WERI-Rb-1 (cell line): ENCODE data around the gene MACROD2.

Source experiments
- DNase-seq: peaks from one replicate; pipeline ENCODE4 v3.0.0-alpha.2; 2020
- H3K27ac ChIP-seq: fragments of 250-450 bp; sonication (Bioruptor Pico); 2 replicates; pipeline ENCODE4 v1.5.1; 2020; ENCODE audit warnings: mild to moderate bottlenecking, moderate library complexity
- H3K27me3 ChIP-seq: fragments of 250-450 bp; sonication (Bioruptor Pico); 2 replicates; pipeline ENCODE4 v1.5.1; 2021; ENCODE audit warnings: mild to moderate bottlenecking, low read depth, moderate library complexity; ENCODE audit not compliant: insufficient read depth, severe bottlenecking
- H3K36me3 ChIP-seq: fragments of 250-450 bp; sonication (Bioruptor Pico); 2 replicates; pipeline ENCODE4 v1.5.1; 2020; ENCODE audit warnings: mild to moderate bottlenecking, moderate library complexity
- H3K4me3 ChIP-seq: 2 replicates; pipeline ENCODE4 v1.5.1; 2011; ENCODE audit warnings: low read depth, mild to moderate bottlenecking, control low read depth, low read length
- H3K9me3 ChIP-seq: fragments of 250-450 bp; sonication (Bioruptor Pico); 2 replicates; pipeline ENCODE4 v1.5.1; 2021; ENCODE audit warnings: mild to moderate bottlenecking, moderate library complexity; ENCODE audit not compliant: severe bottlenecking
- TF ChIP-seq, protein P1 (sequence below): IDR thresholded peaks from 2 replicates; pipeline ENCODE4 v1.5.1; 2011; ENCODE audit warnings: low read depth, mild to moderate bottlenecking, control low read depth, inconsistent platforms, low read length

The MACROD2 gene

DNA sequence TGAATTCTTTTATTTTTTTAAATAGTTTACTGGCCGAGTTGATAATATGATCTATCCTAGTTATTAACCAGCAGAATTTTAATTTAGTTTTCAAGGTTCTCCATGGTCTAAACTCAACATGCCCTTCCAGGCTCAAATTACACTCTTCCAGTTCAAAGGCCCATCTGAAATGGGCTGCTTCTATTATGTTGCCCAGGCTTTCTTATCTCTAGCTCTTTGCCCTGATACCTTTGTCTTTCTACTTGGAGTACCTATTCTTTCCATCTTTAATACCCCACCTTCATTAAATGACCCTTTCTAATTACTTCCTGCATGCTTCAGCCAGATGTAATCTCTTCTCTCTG is 883.3 kb downstream of the MACROD2 start:
- no peaks in the 10 kb centered on the region for H3K36me3 ChIP-seq
- no peak for DNase-seq
- H3K9me3 ChIP-seq, result no peaks in the 10 kb centered on the region
- TF ChIP-seq, protein P1, sequence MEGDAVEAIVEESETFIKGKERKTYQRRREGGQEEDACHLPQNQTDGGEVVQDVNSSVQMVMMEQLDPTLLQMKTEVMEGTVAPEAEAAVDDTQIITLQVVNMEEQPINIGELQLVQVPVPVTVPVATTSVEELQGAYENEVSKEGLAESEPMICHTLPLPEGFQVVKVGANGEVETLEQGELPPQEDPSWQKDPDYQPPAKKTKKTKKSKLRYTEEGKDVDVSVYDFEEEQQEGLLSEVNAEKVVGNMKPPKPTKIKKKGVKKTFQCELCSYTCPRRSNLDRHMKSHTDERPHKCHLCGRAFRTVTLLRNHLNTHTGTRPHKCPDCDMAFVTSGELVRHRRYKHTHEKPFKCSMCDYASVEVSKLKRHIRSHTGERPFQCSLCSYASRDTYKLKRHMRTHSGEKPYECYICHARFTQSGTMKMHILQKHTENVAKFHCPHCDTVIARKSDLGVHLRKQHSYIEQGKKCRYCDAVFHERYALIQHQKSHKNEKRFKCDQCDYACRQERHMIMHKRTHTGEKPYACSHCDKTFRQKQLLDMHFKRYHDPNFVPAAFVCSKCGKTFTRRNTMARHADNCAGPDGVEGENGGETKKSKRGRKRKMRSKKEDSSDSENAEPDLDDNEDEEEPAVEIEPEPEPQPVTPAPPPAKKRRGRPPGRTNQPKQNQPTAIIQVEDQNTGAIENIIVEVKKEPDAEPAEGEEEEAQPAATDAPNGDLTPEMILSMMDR, result no peak
- no peak overlapping the region for H3K27ac ChIP-seq
- H3K4me3 ChIP-seq, result no peak overlapping the region
- no peaks in the 10 kb centered on the region for H3K27me3 ChIP-seq

DNA sequence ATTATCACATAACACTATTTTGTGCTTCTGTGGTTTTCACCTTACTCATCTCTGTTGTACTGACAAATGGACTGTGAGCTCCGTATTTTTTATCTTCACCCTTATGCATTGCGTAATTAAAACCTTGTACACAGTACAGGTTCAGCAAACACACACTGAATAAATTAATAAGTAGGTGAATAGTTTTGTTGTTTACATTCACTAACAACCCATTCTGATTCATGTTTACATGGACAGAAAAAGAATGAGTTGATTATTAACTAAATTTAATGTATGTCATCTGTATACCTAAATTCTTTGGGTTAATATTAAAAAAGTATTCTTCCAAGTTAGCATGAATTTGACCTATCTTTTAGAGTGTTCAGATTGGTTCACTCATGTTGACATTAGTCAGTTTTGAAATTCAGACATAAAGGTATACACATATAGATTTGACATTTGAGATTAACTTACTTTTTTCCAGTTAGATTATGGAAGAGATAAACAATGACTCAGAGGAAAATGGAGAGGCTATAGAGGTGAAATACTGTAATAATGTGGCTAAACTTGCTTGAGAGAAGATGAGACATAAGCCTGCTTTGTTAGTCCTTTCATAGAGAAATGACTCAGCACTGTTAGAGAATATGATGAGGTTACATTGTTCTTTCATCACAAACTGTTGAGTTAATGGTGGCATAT is 883.8 kb downstream of the MACROD2 start:
- H3K4me3 ChIP-seq, result no peak overlapping the region
- H3K36me3 ChIP-seq, result no peaks in the 10 kb centered on the region
- H3K9me3 ChIP-seq, result no peaks in the 10 kb centered on the region
- H3K27ac ChIP-seq, result no peak overlapping the region
- H3K27me3 ChIP-seq, result no peaks in the 10 kb centered on the region
- TF ChIP-seq, protein P1, result no peak
- no peak for DNase-seq

DNA sequence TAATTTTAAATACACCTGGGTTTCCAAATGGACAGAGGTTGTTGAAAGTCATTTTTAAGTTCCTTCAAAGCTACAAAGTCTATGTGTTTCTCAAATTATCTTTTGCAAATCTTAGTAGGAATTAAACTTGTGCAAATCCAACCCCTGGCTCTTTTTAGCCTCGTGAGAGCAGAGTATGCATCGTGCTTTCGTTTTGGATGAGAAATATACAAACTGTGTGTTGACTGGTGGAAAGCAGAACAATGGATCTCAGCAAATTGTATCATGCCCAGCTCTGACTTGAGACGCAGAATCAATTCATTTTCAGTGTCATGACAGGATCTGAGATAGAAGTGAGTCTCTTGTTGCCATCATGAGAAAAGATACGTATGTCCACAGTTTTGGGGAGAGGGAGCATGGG is 884.5 kb downstream of the MACROD2 start:
- H3K36me3 ChIP-seq, result no peaks in the 10 kb centered on the region
- no peaks in the 10 kb centered on the region for H3K27me3 ChIP-seq
- DNase-seq, result no peak
- H3K4me3 ChIP-seq, result no peak overlapping the region
- TF ChIP-seq, protein P1, result no peak
- H3K27ac ChIP-seq, result no peak overlapping the region
- no peaks in the 10 kb centered on the region for H3K9me3 ChIP-seq

DNA sequence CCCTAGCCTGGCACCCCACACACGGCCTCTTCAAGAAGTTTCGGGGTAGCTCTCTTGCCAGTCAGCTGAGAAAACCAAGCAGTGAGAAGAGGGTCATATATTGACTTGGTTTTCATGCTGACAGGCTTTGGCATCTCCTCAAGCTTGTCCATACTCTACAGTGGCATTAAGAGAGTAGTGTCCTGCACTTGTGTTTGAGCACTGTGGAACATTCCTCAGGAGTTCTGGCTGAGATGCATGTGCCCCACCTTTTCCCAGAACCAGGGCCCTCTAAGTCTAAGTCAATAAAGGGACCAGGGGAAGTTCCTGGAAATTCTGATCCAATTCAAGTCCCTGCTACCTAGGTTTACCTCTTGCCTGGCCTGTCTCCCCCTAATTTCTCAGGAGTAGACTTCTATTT is 886.2 kb downstream of the MACROD2 start:
- H3K27me3 ChIP-seq, result no peaks in the 10 kb centered on the region
- H3K4me3 ChIP-seq, result no peak overlapping the region
- no peak overlapping the region for H3K27ac ChIP-seq
- TF ChIP-seq, protein P1, result no peak
- H3K9me3 ChIP-seq, result no peaks in the 10 kb centered on the region
- no peak for DNase-seq
- H3K36me3 ChIP-seq, result no peaks in the 10 kb centered on the region

DNA sequence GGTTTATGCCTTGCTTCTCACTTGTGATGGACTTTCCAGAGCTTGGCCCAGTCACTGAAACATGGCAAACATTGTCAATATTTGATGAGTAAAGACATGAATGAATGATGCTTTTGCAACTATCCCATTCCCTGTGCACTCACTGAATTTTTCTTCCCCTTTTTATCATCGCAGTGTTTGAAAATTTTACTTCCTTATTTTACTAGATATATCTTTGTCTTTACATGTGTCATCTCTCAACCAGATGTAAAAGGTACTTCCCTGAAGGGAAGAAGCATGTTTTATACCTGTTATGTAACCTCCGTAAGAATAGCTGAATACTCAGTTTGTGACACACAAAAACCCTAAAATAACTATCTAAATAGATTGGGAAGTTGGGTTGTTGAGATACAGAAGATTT is 886.8 kb downstream of the MACROD2 start:
- Histone ChIP-seq H3K27ac (no peak overlapping the region), H3K36me3 (no peaks in the 10 kb centered on the region), H3K9me3 (no peaks in the 10 kb centered on the region), H3K4me3 (no peak overlapping the region), H3K27me3 (no peaks in the 10 kb centered on the region)
- no peak for DNase-seq
- TF ChIP-seq, protein P1, result no peak

DNA sequence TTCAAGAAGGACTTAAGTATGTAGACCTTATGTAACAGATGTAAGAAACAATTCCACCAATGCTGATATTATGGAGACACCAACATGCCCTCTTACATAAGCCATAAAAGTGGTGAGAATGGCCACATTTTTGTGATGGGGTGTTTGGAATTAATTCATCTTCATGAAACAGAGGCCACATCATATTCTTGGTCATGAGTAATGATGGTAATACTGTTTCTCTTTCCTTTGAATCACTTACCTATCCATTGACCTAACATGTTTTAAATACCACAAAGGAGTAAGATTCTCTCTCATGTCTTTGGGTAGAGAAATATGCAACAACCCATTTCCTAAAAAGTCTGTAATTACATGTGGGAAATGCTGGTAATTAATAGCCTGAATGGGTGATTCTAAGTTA is 887.5 kb downstream of the MACROD2 start:
- TF ChIP-seq, protein P1, result no peak
- Histone ChIP-seq H3K4me3 (no peak overlapping the region), H3K36me3 (no peaks in the 10 kb centered on the region), H3K27me3 (no peaks in the 10 kb centered on the region), H3K27ac (no peak overlapping the region), H3K9me3 (no peaks in the 10 kb centered on the region)
- DNase-seq, result no peak
